Fibroblast of mammary gland (primary cell): ENCODE results near the gene PHETA2.

ENCODE experiments used
- DNase-seq: peaks from one replicate; pipeline ENCODE4 v3.0.0-alpha.2; 2010; ENCODE audit warnings: low read depth
- H3K4me3 ChIP-seq: 2 replicates; pipeline ENCODE4 v1.5.1; 2011; ENCODE audit warnings: low read depth, mild to moderate bottlenecking, low read length, moderate library complexity; ENCODE audit not compliant: control insufficient read depth
- CTCF ChIP-seq: conservative IDR thresholded peaks from 2 replicates; pipeline ENCODE4 v1.5.1; 2011; ENCODE audit warnings: low read depth, low read length, inconsistent platforms; ENCODE audit not compliant: control insufficient read depth, insufficient read depth

PHETA2 gene

GRCh38 chr22:42080287-42080686, 6.2 kb downstream of the PHETA2 start:
- peak; percentile 53 for DNase-seq
- H3K4me3 ChIP-seq = peak overlapping the region; percentile 86
- no peak for TF ChIP-seq CTCF

GRCh38 chr22:42083119-42083518, 9.1 kb downstream of the PHETA2 start:
- no peak for TF ChIP-seq CTCF
- H3K4me3 ChIP-seq = no peak overlapping the region
- no peak for DNase-seq

GRCh38 chr22:42084874-42085273, 10.8 kb downstream of the PHETA2 start:
- H3K4me3 ChIP-seq = no peak overlapping the region
- TF ChIP-seq CTCF = no peak
- no peak for DNase-seq

- no peak for TF ChIP-seq CTCF
- DNase-seq = no peak
Measured at GRCh38 chr22:42086051-42086450, 12.0 kb downstream of the PHETA2 start.

GRCh38 chr22:42090596-42091454, 16.8 kb downstream of the PHETA2 start, which contains the start of gene NDUFA6:
Gene NDUFA6, minus strand, starts transcription at chr22:42090772. Its CDS starts 28 bp downstream, at chr22:42090744.
- peak; percentile 98 for DNase-seq
- peak; percentile 51 for TF ChIP-seq CTCF
- H3K4me3 ChIP-seq = peak within 1 kb of the TSS; percentile 89

More at GRCh38 chr22:42086051-42086450, 12.0 kb downstream of the PHETA2 start:
- no peak overlapping the region for H3K4me3 ChIP-seq

- DNase-seq = no peak
Measured at GRCh38 chr22:42091455-42091782, 17.4 kb downstream of the PHETA2 start.

More at GRCh38 chr22:42091455-42091782, 17.4 kb downstream of the PHETA2 start:
- TF ChIP-seq CTCF = no peak
- peak overlapping the region; percentile 89 for H3K4me3 ChIP-seq
